H9 (cell line): ENCODE data around the gene SLX4IP. TPM values are rescaled to one million over a fixed set of nuclear protein-coding genes. Genes with fewer than 3 reads are reported as not detected.

Experiments used
- DNase-seq: peaks from one replicate; pipeline ENCODE4 v3.0.0-alpha.2; 2017
- H2AFZ ChIP-seq: one replicate; pipeline ENCODE4 v1.6.1; 2013; ENCODE audit warnings: mild to moderate bottlenecking, low read length, control low read depth, moderate library complexity
- H2AK5ac ChIP-seq: 2 replicates; pipeline ENCODE4 v1.6.1; 2013; ENCODE audit warnings: low read length, control low read depth, mixed read lengths; ENCODE audit not compliant: insufficient read length
- H2BK120ac ChIP-seq: one replicate; pipeline ENCODE4 v1.6.1; 2013; ENCODE audit warnings: low read depth, mild to moderate bottlenecking, low read length, control low read depth, inconsistent platforms; ENCODE audit not compliant: poor library complexity, severe bottlenecking
- H2BK12ac ChIP-seq: 2 replicates; pipeline ENCODE4 v1.6.1; 2013; ENCODE audit warnings: low read length, control low read depth, mixed read lengths, low read depth; ENCODE audit not compliant: insufficient read length
- H2BK15ac ChIP-seq: 2 replicates; pipeline ENCODE4 v1.6.1; 2013; ENCODE audit warnings: low read depth, low read length, control low read depth
- H2BK20ac ChIP-seq: one replicate; pipeline ENCODE4 v1.6.1; 2013; ENCODE audit warnings: low read depth, mild to moderate bottlenecking, low read length, control low read depth, inconsistent platforms; ENCODE audit not compliant: poor library complexity, severe bottlenecking
- H2BK5ac ChIP-seq: 2 replicates; pipeline ENCODE4 v1.6.1; 2013; ENCODE audit warnings: low read length, control low read depth, mixed read lengths; ENCODE audit not compliant: insufficient read length
- H3K14ac ChIP-seq: 2 replicates; pipeline ENCODE4 v1.6.1; 2013; ENCODE audit warnings: low read length, control low read depth; ENCODE audit not compliant: insufficient read depth
- H3K18ac ChIP-seq: 2 replicates; pipeline ENCODE4 v1.6.1; 2013; ENCODE audit warnings: low read depth, mild to moderate bottlenecking, mixed read lengths, low read length, control low read depth; ENCODE audit not compliant: insufficient read length
- H3K23ac ChIP-seq: 2 replicates; pipeline ENCODE4 v1.6.1; 2013; ENCODE audit warnings: low read length, control low read depth, mixed read lengths, low read depth; ENCODE audit not compliant: insufficient read length
- H3K23me2 ChIP-seq: 2 replicates; pipeline ENCODE4 v1.6.1; 2013; ENCODE audit warnings: low read depth, mild to moderate bottlenecking, mixed read lengths, low read length, control low read depth; ENCODE audit not compliant: insufficient read length, poor library complexity, severe bottlenecking
- H3K27ac ChIP-seq: 2 replicates; pipeline ENCODE4 v1.5.1; 2013; ENCODE audit warnings: low read length, control low read depth, mixed read lengths, low read depth; ENCODE audit not compliant: insufficient read length
- H3K27me3 ChIP-seq: 2 replicates; pipeline ENCODE4 v1.6.1; 2013; ENCODE audit warnings: low read length, control low read depth, inconsistent platforms; ENCODE audit not compliant: insufficient read depth
- H3K4ac ChIP-seq: 2 replicates; pipeline ENCODE4 v1.6.1; 2013; ENCODE audit warnings: low read depth, mild to moderate bottlenecking, control low read depth, inconsistent platforms, low read length, moderate library complexity
- H3K4me1 ChIP-seq: 2 replicates; pipeline ENCODE4 v1.6.1; 2013; ENCODE audit warnings: low read length, control low read depth, inconsistent platforms; ENCODE audit not compliant: insufficient read depth
- H3K4me2 ChIP-seq: 2 replicates; pipeline ENCODE4 v1.6.1; 2013; ENCODE audit warnings: low read length, control low read depth, mixed read lengths; ENCODE audit not compliant: insufficient read length, insufficient read depth
- H3K56ac ChIP-seq: 2 replicates; pipeline ENCODE4 v1.6.1; 2013; ENCODE audit warnings: low read depth, mild to moderate bottlenecking, mixed read lengths, low read length, control low read depth; ENCODE audit not compliant: insufficient read length
- H3K79me1 ChIP-seq: 2 replicates; pipeline ENCODE4 v1.6.1; 2013; ENCODE audit warnings: low read depth, mild to moderate bottlenecking, moderate library complexity, low read length, control low read depth, inconsistent platforms; ENCODE audit not compliant: insufficient read depth, poor library complexity, severe bottlenecking
- H3K79me2 ChIP-seq: 2 replicates; pipeline ENCODE4 v1.6.1; 2013; ENCODE audit warnings: low read length, control low read depth, inconsistent platforms; ENCODE audit not compliant: insufficient read depth
- H3K9ac ChIP-seq: 2 replicates; pipeline ENCODE4 v1.6.1; 2013; ENCODE audit warnings: low read length, control low read depth, mixed read lengths; ENCODE audit not compliant: insufficient read length; ENCODE audit errors: extremely low read depth
- H3K9me3 ChIP-seq: one replicate; pipeline ENCODE4 v1.6.1; 2013; ENCODE audit warnings: low read depth, low read length, inconsistent platforms; ENCODE audit not compliant: control insufficient read depth
- H3T11ph ChIP-seq: one replicate; pipeline ENCODE4 v1.6.1; 2013; ENCODE audit warnings: mild to moderate bottlenecking, low read length, control low read depth, inconsistent platforms
- H4K20me1 ChIP-seq: one replicate; pipeline ENCODE4 v1.6.1; 2013; ENCODE audit not compliant: control insufficient read depth, insufficient read length, insufficient read depth
- H4K5ac ChIP-seq: 2 replicates; pipeline ENCODE4 v1.6.1; 2013; ENCODE audit warnings: low read depth, mild to moderate bottlenecking, mixed read lengths, low read length, control low read depth; ENCODE audit not compliant: insufficient read length
- H4K8ac ChIP-seq: replicated peaks from 2 replicates; pipeline ENCODE4 v1.6.1; 2013; ENCODE audit warnings: low read length, control low read depth, mixed read lengths, low read depth; ENCODE audit not compliant: insufficient read length
- H4K91ac ChIP-seq: 2 replicates; pipeline ENCODE4 v1.6.1; 2013; ENCODE audit warnings: low read depth, mild to moderate bottlenecking, moderate library complexity, mixed read lengths, low read length, control low read depth; ENCODE audit not compliant: insufficient read length
- H3K27ac Mint-ChIP-seq, 3 experiments: 2 replicates in 2 of 3; 3 replicates in 1 of 3; pipeline ENCODE4 v1.8.0; 2020 to 2021; ENCODE audit warnings: mixed read lengths in 3 of 3, mild to moderate bottlenecking in 1 of 3, moderate library complexity in 1 of 3
- H3K27me3 Mint-ChIP-seq: 2 replicates; pipeline ENCODE4 v1.8.0; 2021; ENCODE audit warnings: low read depth, mild to moderate bottlenecking, moderate library complexity, mixed read lengths
- H3K36me3 Mint-ChIP-seq, 3 experiments: 2 replicates in 2 of 3; 3 replicates in 1 of 3; pipeline ENCODE4 v1.8.0; 2020 to 2021; ENCODE audit warnings: low read depth in 3 of 3, mixed read lengths in 3 of 3; ENCODE audit not compliant: insufficient read depth in 1 of 3
- H3K4me1 Mint-ChIP-seq, 2 experiments: 2 replicates each; pipeline ENCODE4 v1.8.0; 2020; ENCODE audit warnings: mixed read lengths in 2 of 2
- H3K4me3 Mint-ChIP-seq, 2 experiments: 2 replicates in 1 of 2; 3 replicates in 1 of 2; pipeline ENCODE4 v1.8.0; 2020 to 2021; ENCODE audit warnings: mild to moderate bottlenecking in 2 of 2, mixed read lengths in 2 of 2, moderate library complexity in 1 of 2
- H3K9me3 Mint-ChIP-seq, 2 experiments: 2 replicates in 1 of 2; 3 replicates in 1 of 2; pipeline ENCODE4 v1.8.0; 2020; ENCODE audit warnings: mild to moderate bottlenecking in 2 of 2, mixed read lengths in 2 of 2, moderate library complexity in 1 of 2
- WGBS: extraction: QIAGEN DNeasy Blood & Tissue Kit; methylation state at CpG from one replicate; pipeline ENCODE4 v1.1.7; 2013; ENCODE audit warnings: missing lambda C conversion rate, low lambda C conversion rate, mixed read lengths; ENCODE audit not compliant: insufficient read length; ENCODE audit errors: extremely low coverage; 5-methylcytosine and 5-hydroxymethylcytosine counted together
- total RNA-seq: library from RNA; stranded (reverse); gene quantifications from 2 replicates; pipeline ENCODE4 v1.2.1, GENCODE V29; 2021
- TF ChIP-seq, protein P1 (sequence below): fragments of 200-600 bp; sonication (generic); conservative IDR thresholded peaks from 3 replicates; pipeline ENCODE4 v1.8.0; 2021; ENCODE audit warnings: antibody characterized with exemption, mild to moderate bottlenecking

Gene SLX4IP
- total RNA-seq, 1 experiment from 2014 or later, result 7.9 TPM

DNA sequence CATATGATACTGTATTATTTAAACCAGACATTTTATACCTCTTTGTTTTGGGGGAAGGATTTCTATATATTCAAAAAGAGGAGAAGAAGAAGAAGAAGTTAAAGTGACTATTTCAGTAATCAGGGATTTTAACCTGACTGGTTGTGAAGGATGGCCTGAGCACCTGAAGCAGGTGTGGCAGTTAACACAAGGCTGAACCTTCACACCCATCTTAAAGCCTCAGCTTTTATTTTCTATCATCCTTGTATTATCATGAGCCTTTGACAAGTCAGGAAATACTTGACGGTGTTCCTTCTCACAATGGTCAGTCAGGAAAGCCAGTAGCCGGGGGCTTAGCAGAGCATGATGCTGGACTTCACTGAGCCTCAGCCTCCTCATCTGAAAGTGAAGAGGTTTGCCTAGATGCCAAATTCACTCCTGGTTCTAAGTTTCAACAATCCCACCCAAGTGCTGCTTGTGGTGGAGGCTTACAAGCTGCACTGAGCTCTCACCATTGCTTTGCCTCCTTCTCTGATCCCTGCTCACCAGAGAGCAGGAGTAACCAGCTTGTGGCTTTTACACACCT, 121.5 kb downstream of the SLX4IP start:
- no peak overlapping the region for H4K5ac ChIP-seq
- H2BK12ac ChIP-seq, result no peak overlapping the region
- H4K91ac ChIP-seq, result no peak overlapping the region
- peaks cover 1 to 3% (median 2%) of the 10 kb centered on the region in 3 experiments for H3K36me3 Mint-ChIP-seq
- no peaks in the 10 kb centered on the region for H3K79me1 ChIP-seq
- H4K8ac ChIP-seq, result no peak overlapping the region
- no peak overlapping the region for H3K23ac ChIP-seq
- no peak overlapping the region for H2BK120ac ChIP-seq
- no peaks in the 10 kb centered on the region for H3K27me3 Mint-ChIP-seq
- no peak overlapping the region for H3K18ac ChIP-seq
- no peak overlapping the region for H2BK5ac ChIP-seq
- peaks cover 5% of the 10 kb centered on the region; the same call in 1 of the 2 replicates for H3K4me1 ChIP-seq
- H2AK5ac ChIP-seq, result no peak overlapping the region
- TF ChIP-seq, protein P1, sequence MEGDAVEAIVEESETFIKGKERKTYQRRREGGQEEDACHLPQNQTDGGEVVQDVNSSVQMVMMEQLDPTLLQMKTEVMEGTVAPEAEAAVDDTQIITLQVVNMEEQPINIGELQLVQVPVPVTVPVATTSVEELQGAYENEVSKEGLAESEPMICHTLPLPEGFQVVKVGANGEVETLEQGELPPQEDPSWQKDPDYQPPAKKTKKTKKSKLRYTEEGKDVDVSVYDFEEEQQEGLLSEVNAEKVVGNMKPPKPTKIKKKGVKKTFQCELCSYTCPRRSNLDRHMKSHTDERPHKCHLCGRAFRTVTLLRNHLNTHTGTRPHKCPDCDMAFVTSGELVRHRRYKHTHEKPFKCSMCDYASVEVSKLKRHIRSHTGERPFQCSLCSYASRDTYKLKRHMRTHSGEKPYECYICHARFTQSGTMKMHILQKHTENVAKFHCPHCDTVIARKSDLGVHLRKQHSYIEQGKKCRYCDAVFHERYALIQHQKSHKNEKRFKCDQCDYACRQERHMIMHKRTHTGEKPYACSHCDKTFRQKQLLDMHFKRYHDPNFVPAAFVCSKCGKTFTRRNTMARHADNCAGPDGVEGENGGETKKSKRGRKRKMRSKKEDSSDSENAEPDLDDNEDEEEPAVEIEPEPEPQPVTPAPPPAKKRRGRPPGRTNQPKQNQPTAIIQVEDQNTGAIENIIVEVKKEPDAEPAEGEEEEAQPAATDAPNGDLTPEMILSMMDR, result no peak
- DNase-seq, result no peak
- H3K14ac ChIP-seq, result no peak overlapping the region
- H2BK15ac ChIP-seq, result no peak overlapping the region
- H3K56ac ChIP-seq, result no peak overlapping the region
- peaks cover 50 to 56% of the 10 kb centered on the region in 2 experiments for H3K4me1 Mint-ChIP-seq
- H3K27me3 ChIP-seq, result no peaks in the 10 kb centered on the region
- no peak overlapping the region for H3T11ph ChIP-seq
- H3K27ac ChIP-seq, result no peak overlapping the region
- H3K9ac ChIP-seq, result no peak overlapping the region
- no CpG with 5 or more reads among the region's 2 CpGs for WGBS
- H2BK20ac ChIP-seq, result no peak overlapping the region
- no peak overlapping the region for H3K4me2 ChIP-seq
- H3K4me3 Mint-ChIP-seq, result no peak overlapping the region
- no peaks in the 10 kb centered on the region for H3K23me2 ChIP-seq
- H3K9me3 ChIP-seq, result no peaks in the 10 kb centered on the region
- H3K9me3 Mint-ChIP-seq, result peaks cover 0 to 1% of the 10 kb centered on the region in 2 experiments; a peak in 1 of 5 replicates
- no peaks in the 10 kb centered on the region for H3K79me2 ChIP-seq
- H3K27ac Mint-ChIP-seq, result peak overlapping the region in 2 of 3 experiments; percentile 24 to 66; a peak in 3 of 7 replicates
- H2AFZ ChIP-seq, result no peak overlapping the region
- H4K20me1 ChIP-seq, result no peaks in the 10 kb centered on the region
- H3K4ac ChIP-seq, result no peak overlapping the region
